Measurements from ENCODE around the gene SMIM35. TPM values are rescaled to one million over a fixed set of nuclear protein-coding genes. Genes with fewer than 3 reads are reported as not detected.

Gene SMIM35
- total RNA-seq, 6 donors from 2014 or later, result not detected

GRCh38 chr11:118000067-118000849 is 86.5 kb downstream of the SMIM35 start:
- no peak for DNase-seq
- Histone ChIP-seq H3K27ac (peak overlapping the region in 2 of 4 donors; percentile 77), H3K27me3 (no peaks in the 10 kb centered on the region), H3K4me3 (no peak overlapping the region), H3K36me3 (peaks cover 0 to 16% (median 12%) of the 10 kb centered on the region in 4 donors), H3K4me1 (peaks cover 8 to 31% (median 17%) of the 10 kb centered on the region in 4 donors), H3K9me3 (no peaks in the 10 kb centered on the region)
- ATAC-seq (ENCODE audit: low FRiP score in 2 of 2), result no peak
- 90 to 98% methylated on average over 3 to 4 of the region's 4 CpGs for WGBS, 2 donors
- TF ChIP-seq CTCF (IDR thresholded peaks at IDR 0.05) (no peak), POLR2AphosphoS5 (IDR thresholded peaks at IDR 0.05) (no peak), EP300 (IDR thresholded peaks at IDR 0.05) (no peak), POLR2A (IDR thresholded peaks at IDR 0.05) (no peak)

DNA sequence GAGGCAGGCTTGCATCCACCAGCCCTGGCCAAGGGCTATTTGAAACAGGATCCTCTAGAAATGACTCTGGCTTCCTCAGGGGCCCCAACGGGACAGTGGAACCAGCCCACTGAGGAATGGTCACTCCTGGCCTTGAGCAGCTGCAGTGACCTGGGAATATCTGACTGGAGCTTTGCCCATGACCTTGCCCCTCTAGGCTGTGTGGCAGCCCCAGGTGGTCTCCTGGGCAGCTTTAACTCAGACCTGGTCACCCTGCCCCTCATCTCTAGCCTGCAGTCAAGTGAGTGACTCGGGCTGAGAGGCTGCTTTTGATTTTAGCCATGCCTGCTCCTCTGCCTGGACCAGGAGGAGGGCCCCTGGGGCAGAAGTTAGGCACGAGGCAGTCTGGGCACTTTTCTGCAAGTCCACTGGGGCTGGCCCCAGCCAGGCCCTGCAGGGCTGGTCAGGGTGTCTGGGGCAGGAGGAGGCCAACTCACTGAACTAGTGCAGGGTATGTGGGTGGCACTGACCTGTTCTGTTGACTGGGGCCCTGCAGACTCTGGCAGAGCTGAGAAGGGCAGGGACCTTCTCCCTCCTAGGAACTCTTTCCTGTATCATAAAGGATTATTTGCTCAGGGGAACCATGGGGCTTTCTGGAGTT is 87.3 kb downstream of the SMIM35 start:
- no peaks in the 10 kb centered on the region for H3K27me3 ChIP-seq
- peak overlapping the region in 1 of 4 donors; percentile 28 for H3K27ac ChIP-seq
- no peaks in the 10 kb centered on the region for H3K9me3 ChIP-seq
- H3K4me1 ChIP-seq, result peaks cover 8 to 34% (median 18%) of the 10 kb centered on the region in 4 donors
- 83 to 87% methylated on average over 1 to 3 of the region's 3 CpGs for WGBS, 2 donors
- DNase-seq (peak in 1 of 2 donors; percentile 47), ATAC-seq (ENCODE audit: low FRiP score in 2 of 2) (no peak)
- H3K4me3 ChIP-seq, result no peak overlapping the region
- TF ChIP-seq POLR2A (IDR thresholded peaks at IDR 0.05), result peak in 1 of 4 donors; percentile 2
- no peak for TF ChIP-seq EP300 (IDR thresholded peaks at IDR 0.05)
- H3K36me3 ChIP-seq, result peaks cover 0 to 24% (median 14%) of the 10 kb centered on the region in 4 donors

DNA sequence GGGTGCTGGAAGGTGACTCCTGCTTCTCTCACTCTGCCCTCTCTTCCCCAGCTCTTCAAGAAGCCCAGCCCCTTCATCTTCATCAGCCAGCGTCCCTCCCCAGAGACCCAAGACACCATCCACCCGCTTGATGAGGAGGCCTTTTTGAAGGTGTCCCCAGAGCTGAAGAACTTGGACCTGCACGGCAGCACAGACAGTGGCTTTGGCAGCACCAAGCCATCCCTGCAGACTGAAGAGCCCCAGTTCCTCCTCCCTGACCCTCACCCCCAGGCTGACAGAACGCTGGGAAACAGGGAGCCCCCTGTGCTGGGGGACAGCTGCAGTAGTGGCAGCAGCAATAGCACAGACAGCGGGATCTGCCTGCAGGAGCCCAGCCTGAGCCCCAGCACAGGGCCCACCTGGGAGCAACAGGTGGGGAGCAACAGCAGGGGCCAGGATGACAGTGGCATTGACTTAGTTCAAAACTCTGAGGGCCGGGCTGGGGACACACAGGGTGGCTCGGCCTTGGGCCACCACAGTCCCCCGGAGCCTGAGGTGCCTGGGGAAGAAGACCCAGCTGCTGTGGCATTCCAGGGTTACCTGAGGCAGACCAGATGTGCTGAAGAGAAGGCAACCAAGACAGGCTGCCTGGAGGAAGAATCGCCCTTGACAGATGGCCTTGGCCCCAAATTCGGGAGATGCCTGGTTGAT is 88.0 kb downstream of the SMIM35 start:
- Histone ChIP-seq H3K4me3 (no peak overlapping the region), H3K4me1 (peaks cover 8 to 35% (median 19%) of the 10 kb centered on the region in 4 donors), H3K36me3 (peaks cover 0 to 24% (median 14%) of the 10 kb centered on the region in 4 donors), H3K27ac (peak overlapping the region in 1 of 4 donors; percentile 11), H3K9me3 (no peaks in the 10 kb centered on the region), H3K27me3 (no peaks in the 10 kb centered on the region)
- TF ChIP-seq CTCF (IDR thresholded peaks at IDR 0.05), result no peak
- no peak for TF ChIP-seq POLR2A (IDR thresholded peaks at IDR 0.05)
- no peak for TF ChIP-seq POLR2AphosphoS5 (IDR thresholded peaks at IDR 0.05)
- no peak for TF ChIP-seq EP300 (IDR thresholded peaks at IDR 0.05)
- WGBS, 2 donors, result 89 to 98% methylated on average over 5 to 10 of the region's 10 CpGs
- DNase-seq (peak in 1 of 2 donors; percentile 69), ATAC-seq (ENCODE audit: low FRiP score in 2 of 2) (no peak)

DNA sequence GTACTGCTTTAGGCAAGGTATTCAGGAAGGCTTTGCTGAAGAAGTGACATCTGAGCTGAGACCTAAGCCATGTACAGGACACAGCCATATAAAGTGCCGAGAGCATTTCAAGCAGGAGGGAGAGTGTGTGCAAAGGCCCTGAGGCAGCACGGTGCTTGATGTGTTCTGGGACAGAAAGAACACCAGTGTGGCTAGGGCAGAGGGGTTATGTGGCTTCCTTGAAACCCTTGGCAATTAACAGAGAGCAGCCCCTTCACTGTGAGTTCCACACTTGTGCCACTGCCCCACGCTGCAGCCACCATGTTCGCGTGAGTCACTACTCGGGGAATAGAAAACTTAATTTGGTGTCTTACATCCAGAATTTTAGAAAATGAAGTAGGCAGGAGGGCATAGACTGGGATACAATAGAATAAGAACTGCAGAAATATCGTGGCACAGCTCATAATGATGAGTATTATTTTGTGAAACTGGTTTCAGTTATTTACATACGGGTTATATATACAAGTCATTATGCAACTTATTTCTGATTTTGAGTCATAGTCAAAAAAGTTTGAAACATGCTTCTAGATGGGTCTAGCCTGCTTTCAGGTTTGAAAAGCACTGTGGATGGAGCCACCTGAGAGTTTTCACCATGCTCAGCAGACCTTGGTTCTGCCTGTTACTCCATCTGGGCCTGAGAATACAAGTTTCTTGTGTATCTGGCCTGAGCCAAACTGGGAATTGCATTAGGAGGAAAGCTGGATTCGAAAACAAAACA is 88.8 kb downstream of the SMIM35 start:
- ATAC-seq (ENCODE audit: low FRiP score in 2 of 2) (no peak), DNase-seq (no peak)
- H3K27me3 ChIP-seq, result no peaks in the 10 kb centered on the region
- H3K4me1 ChIP-seq, result peaks cover 8 to 41% (median 18%) of the 10 kb centered on the region in 4 donors
- peak overlapping the region in 1 of 4 donors; percentile 11 for H3K27ac ChIP-seq
- peaks cover 0 to 24% (median 15%) of the 10 kb centered on the region in 4 donors for H3K36me3 ChIP-seq
- 88 to 89% methylated on average over 9 of the region's 9 CpGs for WGBS, 2 donors
- peaks cover 0 to 3% (median 0%) of the 10 kb centered on the region in 4 donors for H3K9me3 ChIP-seq
- H3K4me3 ChIP-seq, result no peak overlapping the region
- TF ChIP-seq POLR2A (IDR thresholded peaks at IDR 0.05), result no peak
- TF ChIP-seq CTCF (IDR thresholded peaks at IDR 0.05), result no peak
- no peak for TF ChIP-seq POLR2AphosphoS5 (IDR thresholded peaks at IDR 0.05)
- TF ChIP-seq EP300 (IDR thresholded peaks at IDR 0.05), result no peak

Measured in upper lobe of left lung (tissue), 6 donors.